Spleen (tissue), 11 donors: Measurements from ENCODE around the gene PPOX. TPM values are rescaled to one million over a fixed set of nuclear protein-coding genes. Genes with fewer than 3 reads are reported as not detected.

Experiments used
- DNase-seq: peaks from one replicate; pipeline ENCODE4 v3.0.0-alpha.2; 2020
- H3K27ac ChIP-seq, 8 donors: fragments of 200-600 bp; sonication (generic) in 7 of 8; 1 replicate in 4 of 8; 2 replicates in 4 of 8; pipeline versions ENCODE4 v1.5.0 to v1.8.0; 2016 to 2021; ENCODE audit warnings: inconsistent platforms in 4 of 8, mild to moderate bottlenecking in 4 of 8, moderate library complexity in 1 of 8
- H3K27me3 ChIP-seq, 7 donors: fragments of 200-600 bp; sonication (generic) in 6 of 7; replicated peaks in 1 of 7; 1 replicate in 4 of 7; 2 replicates in 3 of 7; pipeline versions ENCODE4 v1.5.0 to v1.8.0; 2016 to 2021; ENCODE audit warnings: inconsistent platforms in 3 of 7, mild to moderate bottlenecking in 1 of 7
- H3K36me3 ChIP-seq, 6 donors: fragments of 200-600 bp; sonication (generic) in 5 of 6; 1 replicate in 4 of 6; 2 replicates in 2 of 6; pipeline versions ENCODE4 v1.5.0 to v1.8.0; 2016 to 2021; ENCODE audit warnings: inconsistent platforms in 2 of 6
- H3K4me1 ChIP-seq, 6 donors: fragments of 200-600 bp; sonication (generic) in 5 of 6; 1 replicate in 3 of 6; 2 replicates in 3 of 6; pipeline versions ENCODE4 v1.5.0 to v1.8.0; 2016 to 2021; ENCODE audit warnings: inconsistent platforms in 3 of 6
- H3K4me3 ChIP-seq, 8 donors: fragments of 200-600 bp; sonication (generic) in 7 of 8; 1 replicate in 4 of 8; 2 replicates in 4 of 8; pipeline versions ENCODE4 v1.5.0 to v1.8.0; 2016 to 2021; ENCODE audit warnings: inconsistent platforms in 4 of 8, mild to moderate bottlenecking in 4 of 8, moderate library complexity in 2 of 8
- H3K9me3 ChIP-seq, 8 donors: fragments of 200-600 bp; sonication (generic) in 7 of 8; 1 replicate in 4 of 8; 2 replicates in 4 of 8; pipeline versions ENCODE4 v1.5.0 to v1.8.0; 2016 to 2021; ENCODE audit warnings: inconsistent platforms in 4 of 8
- POLR2A ChIP-seq, 3 donors: fragments of 450-650 bp; IDR thresholded peaks; one replicate each; pipeline ENCODE4 v1.5.1; 2017; ENCODE audit warnings: antibody characterized with exemption in 3 of 3, mild to moderate bottlenecking in 1 of 3
- POLR2AphosphoS5 ChIP-seq, 3 donors: sonication (generic); formaldehyde crosslinking; IDR thresholded peaks; one replicate each; pipeline ENCODE4 v1.5.1; 2017; ENCODE audit warnings: antibody characterized with exemption in 3 of 3
- WGBS, 5 donors: extraction: QIAGEN DNeasy Blood & Tissue Kit in 3 of 5; methylation state at CpG; one replicate each; pipeline versions ENCODE4 v1.1.5 to v1.1.7; 2013 to 2018; 5-methylcytosine and 5-hydroxymethylcytosine counted together
- intact Hi-C: fragments of 100-400 bp; cut with DNase I; formaldehyde crosslinking; loops from one replicate; pipeline ENCODE4 v1.15.0; 2023; ENCODE audit warnings: low total_unique reads
- polyA plus RNA-seq, 3 donors: library from polyadenylated mRNA; stranded (reverse); fragments of 200-250 nt; gene quantifications; one replicate each; pipeline ENCODE4 v1.2.1, GENCODE V29; 2013
- total RNA-seq, 7 donors: library from RNA; depleted of rRNA in 3 of 7; stranded (reverse); fragments of >200 nt in 3 of 7; fragmentation: NEBNext Ultra II Directional in 4 of 7; extraction: Animal tissue kit (Norgen Biotek cat#: 25700) in 4 of 7; gene quantifications; one replicate each; pipeline versions ENCODE4 v1.1.0 to v1.2.1, GENCODE V29; 2016 to 2021
- TF ChIP-seq, protein P1 (sequence below), 11 experiments: fragments of 200-600 bp in 7 of 11; fragments of 450-650 bp in 4 of 11; sonication (generic) in 4 of 11; IDR thresholded peaks in 8 of 11; conservative IDR thresholded peaks in 3 of 11; 1 replicate in 7 of 11; 2 replicates in 4 of 11; pipeline versions ENCODE4 v1.4.0 to v1.8.0; 2016 to 2021; ENCODE audit warnings: antibody characterized with exemption in 11 of 11, inconsistent platforms in 4 of 11, mild to moderate bottlenecking in 1 of 11
- donor health status: healthy with polysubstance abuse.
- donor health status: DM: no; HTN: no; CAD: no; lungs with moderate emphysema.
- donor health status: DM: no; HTN: no; CAD: no.
- donor health status: Bipolar disorder and iron deficiency.
- donor health status: healthy.
- donor health status: DM: no; HTN: no; CAD: no.
- donor health status: DM: yes; HTN: yes; CAD: no.

The PPOX gene
- total and polyA plus RNA-seq, 10 donors: 25.5 to 74.7 (median 36.8) TPM

DNA sequence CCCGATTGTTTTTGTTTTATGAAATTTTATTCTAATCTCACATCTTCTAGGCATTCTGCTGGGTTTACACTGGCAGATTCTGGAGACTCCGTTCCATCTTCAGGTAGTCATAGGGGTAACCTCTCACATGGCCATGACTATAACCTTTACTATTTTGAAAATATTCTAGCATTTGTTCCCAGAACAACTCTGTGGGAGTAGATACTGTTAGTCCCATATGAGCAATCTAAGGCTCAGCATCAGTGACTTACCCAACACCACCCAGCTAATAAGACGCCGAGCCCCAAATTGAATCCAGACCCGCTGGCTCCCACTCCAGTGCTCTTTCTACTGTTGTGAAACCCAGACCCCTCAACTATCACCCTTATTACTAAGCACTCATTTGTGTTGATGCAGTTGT, 22.8 kb downstream of the PPOX start:
- H3K36me3 ChIP-seq: peaks cover 0 to 8% (median 0%) of the 10 kb centered on the region in 6 donors
- no peaks in the 10 kb centered on the region for H3K9me3 ChIP-seq
- 95 to 99% (median 98%) methylated on average over 5 of the region's 5 CpGs for WGBS, 5 donors
- no peak overlapping the region for H3K4me3 ChIP-seq
- peak overlapping the region in 2 of 8 donors; percentile 15 to 91 for H3K27ac ChIP-seq
- DNase-seq: peak; percentile 27
- intact Hi-C loops: no loop called here
- H3K27me3 ChIP-seq: no peaks in the 10 kb centered on the region
- TF ChIP-seq POLR2AphosphoS5 (IDR thresholded peaks at IDR 0.05): peak in 1 of 3 donors; percentile 7
- TF ChIP-seq POLR2A (IDR thresholded peaks at IDR 0.05): no peak
- peaks cover 46 to 94% (median 82%) of the 10 kb centered on the region in 6 donors for H3K4me1 ChIP-seq

DNA sequence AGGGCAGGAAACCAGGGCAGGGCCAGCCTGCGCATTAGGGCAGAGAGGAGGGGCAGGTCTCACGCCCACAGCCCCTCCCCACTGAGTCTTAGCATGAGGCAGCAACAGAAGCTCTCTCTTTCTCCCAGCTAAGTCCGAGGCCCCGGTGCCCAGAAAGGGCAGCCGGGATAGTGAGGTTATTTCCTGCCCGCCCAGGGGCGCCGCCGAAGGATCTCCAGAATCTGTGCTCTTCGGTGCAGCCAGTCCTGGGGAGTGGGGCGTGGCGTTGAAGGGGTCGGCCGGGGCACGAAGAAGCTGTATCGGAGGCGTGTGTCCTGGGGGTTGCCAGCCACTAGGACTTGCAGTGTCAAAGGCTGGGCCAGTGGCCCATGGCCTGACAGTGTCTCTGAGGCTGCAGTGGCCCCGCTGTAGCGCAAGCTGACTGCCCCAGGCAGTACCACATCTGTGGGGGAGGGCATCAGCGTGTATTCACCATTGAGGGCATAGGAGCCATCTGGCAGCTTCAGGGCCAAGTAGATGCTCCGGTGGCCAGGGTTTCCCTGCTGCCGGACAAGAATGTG, 24.8 kb downstream of the PPOX start:
- peaks cover 0 to 8% (median 0%) of the 10 kb centered on the region in 6 donors for H3K36me3 ChIP-seq
- H3K27me3 ChIP-seq: no peaks in the 10 kb centered on the region
- 65 to 87% (median 84%) methylated on average over 20 to 22 of the region's 22 CpGs for WGBS, 5 donors
- intact Hi-C loops: no loop called here
- no peak overlapping the region for H3K4me3 ChIP-seq
- H3K27ac ChIP-seq: peak overlapping the region in 3 of 8 donors; percentile 9 to 55 (median 9)
- H3K9me3 ChIP-seq: no peaks in the 10 kb centered on the region
- peak; percentile 80 for DNase-seq
- H3K4me1 ChIP-seq: peaks cover 47 to 94% (median 82%) of the 10 kb centered on the region in 6 donors
- TF ChIP-seq, protein P1, sequence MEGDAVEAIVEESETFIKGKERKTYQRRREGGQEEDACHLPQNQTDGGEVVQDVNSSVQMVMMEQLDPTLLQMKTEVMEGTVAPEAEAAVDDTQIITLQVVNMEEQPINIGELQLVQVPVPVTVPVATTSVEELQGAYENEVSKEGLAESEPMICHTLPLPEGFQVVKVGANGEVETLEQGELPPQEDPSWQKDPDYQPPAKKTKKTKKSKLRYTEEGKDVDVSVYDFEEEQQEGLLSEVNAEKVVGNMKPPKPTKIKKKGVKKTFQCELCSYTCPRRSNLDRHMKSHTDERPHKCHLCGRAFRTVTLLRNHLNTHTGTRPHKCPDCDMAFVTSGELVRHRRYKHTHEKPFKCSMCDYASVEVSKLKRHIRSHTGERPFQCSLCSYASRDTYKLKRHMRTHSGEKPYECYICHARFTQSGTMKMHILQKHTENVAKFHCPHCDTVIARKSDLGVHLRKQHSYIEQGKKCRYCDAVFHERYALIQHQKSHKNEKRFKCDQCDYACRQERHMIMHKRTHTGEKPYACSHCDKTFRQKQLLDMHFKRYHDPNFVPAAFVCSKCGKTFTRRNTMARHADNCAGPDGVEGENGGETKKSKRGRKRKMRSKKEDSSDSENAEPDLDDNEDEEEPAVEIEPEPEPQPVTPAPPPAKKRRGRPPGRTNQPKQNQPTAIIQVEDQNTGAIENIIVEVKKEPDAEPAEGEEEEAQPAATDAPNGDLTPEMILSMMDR (IDR thresholded peaks at IDR 0.05 in 8 of 11, conservative IDR thresholded peaks at IDR 0.05 in 3 of 11): no peak
- no peak for TF ChIP-seq POLR2A (IDR thresholded peaks at IDR 0.05)
- peak in 2 of 3 donors; percentile 9 to 25 for TF ChIP-seq POLR2AphosphoS5 (IDR thresholded peaks at IDR 0.05)

- H3K4me3 ChIP-seq: no peak overlapping the region
- peak; percentile 53 for DNase-seq
- WGBS, 5 donors: 65 to 86% (median 76%) methylated on average over 8 of the region's 8 CpGs
- TF ChIP-seq POLR2AphosphoS5 (IDR thresholded peaks at IDR 0.05): no peak
- no peak for TF ChIP-seq POLR2A (IDR thresholded peaks at IDR 0.05)
- TF ChIP-seq, protein P1 (IDR thresholded peaks at IDR 0.05 in 8 of 11, conservative IDR thresholded peaks at IDR 0.05 in 3 of 11): no peak
- peaks cover 0 to 8% (median 0%) of the 10 kb centered on the region in 6 donors for H3K36me3 ChIP-seq
- intact Hi-C loops: no loop called here
- no peak overlapping the region for H3K27ac ChIP-seq
- no peaks in the 10 kb centered on the region for H3K9me3 ChIP-seq
- H3K4me1 ChIP-seq: peaks cover 47 to 94% (median 81%) of the 10 kb centered on the region in 6 donors
- H3K27me3 ChIP-seq: no peaks in the 10 kb centered on the region
Observed at GRCh38 chr1:161191971-161192370, 25.7 kb downstream of the PPOX start.

DNA sequence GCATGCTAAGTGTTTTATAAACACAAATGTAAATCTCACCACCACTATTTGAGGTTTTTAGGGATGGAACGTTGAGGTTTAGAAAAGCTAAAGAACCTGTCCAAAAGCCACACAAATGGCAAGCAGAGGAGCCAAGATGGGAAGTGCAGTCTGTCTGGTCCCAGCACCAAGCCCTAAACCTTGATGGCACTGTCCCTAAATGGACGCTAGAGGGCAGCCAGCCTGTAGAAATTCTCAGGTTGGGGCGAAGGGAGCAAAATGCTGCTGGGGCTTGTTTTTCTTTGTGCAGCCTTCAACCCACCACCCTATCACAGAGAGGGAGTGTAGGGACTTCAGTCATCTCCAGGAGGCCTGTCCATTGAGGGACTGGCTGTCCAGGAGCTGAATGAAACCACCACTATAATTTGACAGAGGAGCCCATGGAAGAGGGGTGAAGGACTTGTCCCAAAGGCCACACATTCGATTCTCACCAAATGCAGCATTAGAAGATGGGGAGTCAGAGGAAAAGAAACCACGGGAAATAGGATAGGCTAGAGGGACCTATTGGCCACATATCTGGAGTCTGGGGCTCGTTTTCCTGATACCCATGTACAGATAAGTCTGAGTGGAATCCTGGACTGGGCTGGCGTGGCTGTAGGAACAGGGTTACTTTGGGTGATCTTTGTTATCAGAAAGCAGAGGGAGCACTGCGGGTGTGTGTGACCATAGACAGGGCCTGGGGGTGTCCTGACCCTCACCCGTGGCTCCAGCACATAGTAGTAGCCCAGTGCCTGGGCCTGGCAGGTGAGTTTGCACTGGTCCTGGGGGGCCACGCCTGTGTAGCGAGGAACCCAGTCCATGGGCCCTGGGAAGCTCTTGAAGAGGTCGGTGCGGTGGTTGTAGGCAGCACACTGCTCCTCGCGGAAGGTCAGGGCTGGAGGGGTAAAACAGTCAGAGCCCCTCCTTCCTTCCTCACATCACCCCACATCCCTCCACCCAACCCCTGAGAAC, 26.5 kb downstream of the PPOX start:
- TF ChIP-seq POLR2AphosphoS5 (IDR thresholded peaks at IDR 0.05) (peak in 1 of 3 donors; percentile 56), POLR2A (IDR thresholded peaks at IDR 0.05) (no peak)
- TF ChIP-seq, protein P1 (IDR thresholded peaks at IDR 0.05 in 8 of 11, conservative IDR thresholded peaks at IDR 0.05 in 3 of 11): peak; percentile 83 to 95 (median 92)
- peak overlapping the region in 3 of 8 donors; percentile 21 to 97 (median 43) for H3K27ac ChIP-seq
- 42 to 66% (median 55%) methylated on average over 9 to 15 of the region's 15 CpGs for WGBS, 5 donors
- H3K4me1 ChIP-seq: peaks cover 42 to 94% (median 81%) of the 10 kb centered on the region in 6 donors
- no peaks in the 10 kb centered on the region for H3K9me3 ChIP-seq
- no peaks in the 10 kb centered on the region for H3K27me3 ChIP-seq
- H3K36me3 ChIP-seq: peaks cover 0 to 8% (median 0%) of the 10 kb centered on the region in 6 donors
- intact Hi-C loops: no loop called here
- peak overlapping the region in 1 of 8 donors; percentile 7 for H3K4me3 ChIP-seq
- DNase-seq: peak; percentile 86
